Mammary epithelial cell (primary cell): ENCODE data around the gene CPLX1.

Experiments used
- EZH2 ChIP-seq: IDR thresholded peaks from 2 replicates; pipeline ENCODE4 v1.6.1; 2012; ENCODE audit warnings: low read length, inconsistent platforms, borderline replicate concordance
- TF ChIP-seq, protein P1 (sequence below), 2 donors: IDR thresholded peaks in 1 of 2; conservative IDR thresholded peaks in 1 of 2; 2 replicates each; pipeline ENCODE4 v1.5.1; 2011 to 2012; ENCODE audit warnings: inconsistent platforms in 2 of 2, low read length in 2 of 2, mild to moderate bottlenecking in 2 of 2, control low read depth in 1 of 2, low read depth in 1 of 2; ENCODE audit not compliant: insufficient read depth in 1 of 2; ENCODE audit errors: extremely low read depth in 1 of 2

DNA sequence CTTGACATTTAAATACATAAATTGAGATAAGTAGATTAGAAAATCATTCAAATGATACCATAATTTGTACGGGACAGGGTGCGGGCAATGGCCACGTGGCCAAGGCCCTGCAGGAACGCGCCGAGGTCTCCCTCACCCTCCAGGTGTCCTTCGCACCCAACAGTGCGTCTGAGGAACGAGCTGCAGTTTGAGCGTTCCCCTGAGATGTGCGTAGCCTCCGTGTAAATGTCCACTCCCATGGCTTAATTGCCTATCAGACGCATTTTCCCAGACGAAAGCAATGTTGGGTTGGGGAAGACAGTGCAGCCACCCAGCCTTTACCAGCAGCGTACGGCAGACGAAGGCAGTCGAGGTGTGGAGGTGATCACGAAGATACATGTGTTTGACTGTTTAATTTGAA is 56.4 kb downstream of the CPLX1 start:
- TF ChIP-seq, protein P1, sequence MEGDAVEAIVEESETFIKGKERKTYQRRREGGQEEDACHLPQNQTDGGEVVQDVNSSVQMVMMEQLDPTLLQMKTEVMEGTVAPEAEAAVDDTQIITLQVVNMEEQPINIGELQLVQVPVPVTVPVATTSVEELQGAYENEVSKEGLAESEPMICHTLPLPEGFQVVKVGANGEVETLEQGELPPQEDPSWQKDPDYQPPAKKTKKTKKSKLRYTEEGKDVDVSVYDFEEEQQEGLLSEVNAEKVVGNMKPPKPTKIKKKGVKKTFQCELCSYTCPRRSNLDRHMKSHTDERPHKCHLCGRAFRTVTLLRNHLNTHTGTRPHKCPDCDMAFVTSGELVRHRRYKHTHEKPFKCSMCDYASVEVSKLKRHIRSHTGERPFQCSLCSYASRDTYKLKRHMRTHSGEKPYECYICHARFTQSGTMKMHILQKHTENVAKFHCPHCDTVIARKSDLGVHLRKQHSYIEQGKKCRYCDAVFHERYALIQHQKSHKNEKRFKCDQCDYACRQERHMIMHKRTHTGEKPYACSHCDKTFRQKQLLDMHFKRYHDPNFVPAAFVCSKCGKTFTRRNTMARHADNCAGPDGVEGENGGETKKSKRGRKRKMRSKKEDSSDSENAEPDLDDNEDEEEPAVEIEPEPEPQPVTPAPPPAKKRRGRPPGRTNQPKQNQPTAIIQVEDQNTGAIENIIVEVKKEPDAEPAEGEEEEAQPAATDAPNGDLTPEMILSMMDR (conservative IDR thresholded peaks at IDR 0.05 in 1 of 2, IDR thresholded peaks at IDR 0.05 in 1 of 2; ENCODE audit: extremely low read depth in 1 of 2, insufficient read depth in 1 of 2, low read depth in 1 of 2, low read length in 2 of 2), result no peak
- TF ChIP-seq EZH2, result no peak
